GM18867 (cell line): ENCODE results near the gene SDHB.
A peak's percentile ranks its signal among the peaks of the same experiment; 100 is the strongest.

Experiments used
- ATAC-seq: cut with Tn5 transposase; IDR thresholded peaks from one replicate; pipeline ENCODE4 v1.9.1; 2021; ENCODE audit warnings: mild to moderate bottlenecking, moderate library complexity; ENCODE audit not compliant: unreplicated experiment

Gene SDHB

GRCh38 chr1:17013491-17014320, 40.1 kb downstream of the SDHB start:
- ATAC-seq: no peak

- ATAC-seq: no peak
These were observed 40.9 kb downstream of the SDHB start for GRCh38 chr1:17012775-17013490.

- peak; percentile 95 for ATAC-seq
These were observed 42.2 kb downstream of the SDHB start, which contains the start of gene ATP13A2 for GRCh38 chr1:17011439-17012307. TSS of gene ATP13A2 (minus strand) at chr1:17011928. CDS start at chr1:17011738, 190 bp downstream.

- no peak for ATAC-seq
These were observed 42.8 kb downstream of the SDHB start for GRCh38 chr1:17011092-17011438.

- ATAC-seq: no peak
These were observed 44.1 kb downstream of the SDHB start for GRCh38 chr1:17009706-17010105.

GRCh38 chr1:17008208-17008855, 45.5 kb downstream of the SDHB start:
- no peak for ATAC-seq

GRCh38 chr1:17007121-17007520, 46.7 kb downstream of the SDHB start:
- no peak for ATAC-seq

- no peak for ATAC-seq
These were observed 48.5 kb downstream of the SDHB start for GRCh38 chr1:17005365-17005740.

- ATAC-seq: no peak
These were observed 49.1 kb downstream of the SDHB start for GRCh38 chr1:17004466-17005364.

- ATAC-seq: no peak
These were observed 51.3 kb downstream of the SDHB start for GRCh38 chr1:17002524-17002902.

GRCh38 chr1:17001760-17002523, 51.9 kb downstream of the SDHB start:
- ATAC-seq: no peak

- no peak for ATAC-seq
These were observed 54.0 kb downstream of the SDHB start for GRCh38 chr1:16999863-17000262.

GRCh38 chr1:16998589-16998988, 55.2 kb downstream of the SDHB start:
- ATAC-seq: no peak

- no peak for ATAC-seq
These were observed 57.0 kb downstream of the SDHB start for GRCh38 chr1:16996845-16997244.

- no peak for ATAC-seq
These were observed 60.3 kb downstream of the SDHB start for GRCh38 chr1:16993521-16994038.

- ATAC-seq: no peak
These were observed 61.2 kb downstream of the SDHB start for GRCh38 chr1:16992675-16993074.

- no peak for ATAC-seq
These were observed 61.7 kb downstream of the SDHB start for GRCh38 chr1:16992102-16992501.

GRCh38 chr1:16991571-16991970, 62.3 kb downstream of the SDHB start:
- ATAC-seq: no peak
